NCI-H1417 (cell line): ENCODE data around the gene FHAD1.
"Not testable (repeated sequence)": the region's sequence is repeated elsewhere in the genome, so short reads cannot be mapped to it uniquely, and the experiment has no call there.

Source experiments
- DNase-seq, 3 experiments: peaks; one replicate each; lab custom pipeline; 2025; lab: John Stamatoyannopoulos, UW

FHAD1 gene

DNA sequence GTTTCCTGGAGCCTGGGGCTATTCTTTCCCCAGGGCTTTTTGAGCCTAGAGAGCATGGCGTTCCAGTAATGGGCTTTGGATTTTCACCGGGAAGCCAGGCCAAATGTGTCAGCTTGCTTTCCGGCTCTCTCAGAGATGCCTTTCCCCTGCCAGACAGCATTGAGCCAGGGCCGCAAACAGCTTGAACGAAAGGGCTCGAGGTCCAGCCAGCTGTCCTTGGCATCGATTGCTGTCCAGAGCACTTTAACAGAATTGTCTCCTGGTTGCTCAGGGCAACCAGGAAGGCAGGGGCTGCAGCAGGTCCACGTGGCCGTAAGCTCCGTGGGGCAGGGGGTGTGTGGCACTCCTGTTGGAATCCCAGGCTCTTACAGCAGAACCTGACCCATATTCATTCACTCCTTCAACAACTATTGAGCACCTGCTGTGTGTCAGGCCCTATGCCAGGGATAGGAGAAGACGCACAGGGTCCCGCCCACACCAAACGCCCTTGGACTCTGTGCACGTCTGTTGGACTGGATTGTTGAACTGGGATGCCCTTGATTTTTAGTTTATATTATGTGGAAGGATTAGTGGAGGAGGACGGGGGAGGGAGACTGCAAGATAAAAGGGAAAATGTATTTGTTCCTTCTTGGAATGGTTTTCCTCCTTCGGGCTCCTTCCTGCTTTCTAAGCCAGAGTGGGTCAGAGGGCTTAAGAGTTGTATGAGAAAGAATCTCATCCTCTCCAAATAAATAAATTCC, 123.9 kb downstream of the FHAD1 start:
- DNase-seq, result peak in 1 of 3 experiments; percentile 43

DNA sequence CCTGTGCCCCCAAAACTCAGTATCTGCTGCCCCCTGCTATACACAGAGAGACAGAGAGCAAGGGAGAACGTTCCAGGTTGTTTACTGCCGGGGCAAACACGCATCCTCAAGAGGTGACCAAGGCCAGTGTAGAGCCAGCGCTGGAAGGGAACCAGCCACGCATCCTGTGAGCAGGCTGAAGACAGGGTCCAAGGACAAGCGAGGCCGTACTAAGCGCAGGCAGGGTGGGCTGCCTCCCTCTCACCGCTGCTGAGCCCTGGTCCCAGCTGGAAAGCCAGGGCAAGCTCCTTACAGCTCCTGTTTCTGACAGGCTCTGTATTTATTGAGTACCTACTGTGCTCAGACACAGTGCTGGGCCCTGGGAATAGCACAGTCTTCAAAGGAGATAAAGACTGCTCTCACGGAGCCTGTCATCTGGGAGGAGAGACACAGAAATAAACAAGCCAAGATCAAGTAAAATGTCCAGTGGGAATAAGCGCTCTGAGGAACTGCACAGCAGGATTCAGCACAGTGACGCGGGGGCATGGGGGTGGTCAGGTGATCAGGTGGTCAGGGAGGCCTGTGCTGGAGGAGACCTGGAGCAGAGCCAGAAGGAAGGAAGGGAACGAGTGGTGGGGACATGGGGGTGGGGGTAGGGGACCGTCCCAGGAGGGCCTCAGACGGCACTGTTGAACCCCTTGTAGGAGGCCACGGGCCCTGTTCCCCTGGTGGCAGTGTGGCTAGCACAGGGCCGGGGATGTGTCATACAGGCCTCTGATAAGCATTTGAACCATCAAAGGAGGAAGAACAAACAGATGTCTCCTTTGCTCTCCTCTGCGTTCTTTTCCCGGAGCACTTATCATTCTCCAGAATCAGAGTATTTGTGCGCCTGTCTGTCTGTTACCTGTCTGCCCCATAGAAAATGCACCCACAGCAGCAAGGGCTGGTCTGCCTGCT, 124.9 kb downstream of the FHAD1 start:
- no peak for DNase-seq

DNA sequence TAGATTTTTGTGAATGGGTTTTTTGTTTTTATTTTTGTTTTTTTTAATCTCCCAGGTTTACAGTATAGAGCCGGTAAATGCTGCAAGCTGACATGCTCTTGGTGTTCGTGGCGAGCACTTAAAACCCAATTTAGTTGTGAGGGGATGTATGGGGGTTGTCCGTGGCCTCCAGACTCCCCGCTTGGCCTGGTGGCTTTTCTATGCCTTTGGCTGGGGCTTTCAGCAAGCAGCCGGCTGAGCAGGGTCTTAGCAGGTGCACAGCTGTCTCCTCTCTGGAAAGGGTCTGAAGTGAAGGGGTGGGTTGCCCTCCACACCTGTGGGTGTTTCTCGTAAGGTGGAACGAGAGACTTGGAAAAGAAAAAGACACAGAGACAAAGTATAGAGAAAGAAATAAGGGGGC, 131.7 kb downstream of the FHAD1 start:
- no peak for DNase-seq

DNA sequence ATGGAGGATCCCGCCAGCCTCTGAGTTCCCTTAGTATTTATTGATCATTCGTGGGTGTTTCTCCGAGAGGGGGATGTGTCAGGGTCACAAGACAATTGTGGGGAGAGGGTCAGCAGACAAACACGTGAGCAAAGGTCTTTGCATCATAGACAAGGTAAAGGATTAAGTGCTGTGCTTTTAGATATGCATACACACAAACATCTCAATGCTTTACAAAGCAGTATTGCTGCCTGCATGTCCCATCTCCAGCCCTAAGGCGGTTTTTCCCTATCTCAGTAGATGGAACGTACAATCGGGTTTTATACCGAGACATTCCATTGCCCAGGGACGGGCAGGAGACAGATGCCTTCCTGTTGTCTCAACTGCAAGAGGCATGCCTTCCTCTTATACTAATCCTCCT, 132.1 kb downstream of the FHAD1 start:
- not testable (repeated sequence) for DNase-seq

DNA sequence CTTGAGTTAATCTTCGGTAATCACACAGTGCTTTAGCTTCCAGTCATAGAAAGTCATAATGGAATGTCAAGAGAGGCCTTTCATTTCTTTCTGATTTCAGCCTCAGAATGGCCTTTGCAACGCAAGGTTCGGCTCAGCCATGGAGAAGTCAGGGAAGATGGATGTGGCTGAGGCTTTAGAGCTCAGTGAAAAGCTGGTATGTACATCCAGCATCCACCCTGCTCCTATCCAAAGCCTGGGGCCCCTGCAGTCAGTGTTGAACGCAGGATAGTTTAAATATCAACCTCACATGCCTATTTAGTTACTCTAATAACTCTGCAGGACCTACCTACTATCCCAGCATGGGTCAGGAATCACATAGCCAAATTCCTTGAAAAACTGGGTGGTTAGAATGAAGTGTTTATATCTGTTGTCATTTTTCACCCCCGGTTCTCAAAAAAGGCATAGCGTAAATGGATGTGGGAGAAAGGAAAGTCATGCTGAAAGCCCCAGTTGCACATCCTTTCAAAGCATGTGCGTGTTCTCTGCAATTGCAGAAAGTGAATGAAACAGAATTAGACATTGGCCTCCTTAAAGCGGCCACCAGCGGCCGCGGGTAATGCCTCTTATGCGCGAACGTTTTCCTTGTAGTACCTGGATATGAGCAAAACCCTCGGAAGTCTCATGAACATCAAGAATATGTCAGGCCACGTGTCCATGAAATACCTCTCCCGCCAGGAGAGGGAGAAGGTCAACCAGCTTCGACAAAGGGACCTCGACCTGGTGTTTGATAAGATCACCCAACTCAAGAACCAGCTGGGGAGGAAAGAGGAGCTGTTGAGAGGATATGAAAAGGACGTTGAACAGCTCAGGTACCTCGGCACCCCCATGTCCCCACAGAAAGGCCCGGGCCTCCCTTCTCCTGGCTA, 133.8 kb downstream of the FHAD1 start:
- no peak for DNase-seq

DNA sequence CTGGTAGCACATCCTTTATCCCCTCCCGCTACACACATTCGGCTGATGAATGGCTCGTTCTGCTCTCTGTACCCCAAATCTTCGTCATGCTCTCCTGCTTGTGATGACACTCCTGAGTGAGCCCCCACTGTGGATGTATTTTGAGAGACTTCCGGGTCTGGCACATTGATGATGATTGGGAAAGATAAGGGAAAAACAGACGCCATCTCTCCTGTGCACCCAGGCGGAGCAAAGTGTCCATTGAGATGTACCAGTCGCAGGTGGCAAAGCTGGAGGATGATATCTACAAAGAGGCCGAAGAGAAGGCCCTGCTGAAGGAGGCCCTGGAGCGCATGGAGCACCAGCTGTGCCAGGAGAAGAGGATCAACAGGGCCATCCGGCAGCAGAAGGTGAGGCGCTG, 134.8 kb downstream of the FHAD1 start:
- no peak for DNase-seq

DNA sequence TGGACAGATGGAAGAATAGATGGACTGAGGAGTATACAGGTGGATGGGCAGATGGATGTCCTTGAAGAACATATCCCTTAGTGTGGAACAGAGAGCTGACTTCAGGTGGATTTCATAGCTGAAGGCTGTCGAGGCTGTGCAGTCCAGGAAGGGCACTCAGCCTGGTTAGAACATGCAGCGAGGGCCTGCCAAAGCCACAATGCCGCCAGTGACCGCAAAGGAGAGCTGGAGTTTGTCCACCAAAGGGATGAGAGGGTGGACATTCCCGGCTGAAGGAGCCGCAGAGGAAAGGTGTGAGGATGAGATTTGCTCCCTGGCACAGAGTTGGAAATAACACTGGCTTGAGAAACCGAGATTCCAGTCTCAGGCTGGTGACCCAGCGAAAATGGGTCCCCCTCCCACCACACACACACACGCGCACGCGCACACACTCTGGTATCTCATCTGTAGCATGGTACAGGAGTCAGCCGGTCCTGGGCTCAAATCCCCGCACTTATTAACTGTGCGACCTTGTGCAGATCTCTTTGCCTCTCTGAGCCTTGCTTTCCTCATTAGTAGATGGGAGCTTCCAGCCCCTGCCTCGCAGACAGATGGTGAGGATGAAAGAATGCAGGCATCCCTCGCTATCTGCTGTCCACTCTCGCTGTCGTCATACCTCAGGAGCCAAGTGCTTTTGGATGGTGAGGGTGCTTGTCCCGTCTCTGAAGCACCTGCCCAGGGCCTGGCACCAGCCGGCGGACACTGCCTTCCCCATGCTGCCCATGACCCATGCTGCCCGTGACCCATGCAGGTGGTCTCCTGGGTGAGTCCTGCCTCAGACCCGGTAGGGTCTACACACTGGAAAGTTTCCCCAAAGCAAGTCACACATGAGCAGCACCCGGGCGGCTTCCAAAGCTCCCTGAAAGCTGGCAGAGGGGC, 135.8 kb downstream of the FHAD1 start:
- no peak for DNase-seq

DNA sequence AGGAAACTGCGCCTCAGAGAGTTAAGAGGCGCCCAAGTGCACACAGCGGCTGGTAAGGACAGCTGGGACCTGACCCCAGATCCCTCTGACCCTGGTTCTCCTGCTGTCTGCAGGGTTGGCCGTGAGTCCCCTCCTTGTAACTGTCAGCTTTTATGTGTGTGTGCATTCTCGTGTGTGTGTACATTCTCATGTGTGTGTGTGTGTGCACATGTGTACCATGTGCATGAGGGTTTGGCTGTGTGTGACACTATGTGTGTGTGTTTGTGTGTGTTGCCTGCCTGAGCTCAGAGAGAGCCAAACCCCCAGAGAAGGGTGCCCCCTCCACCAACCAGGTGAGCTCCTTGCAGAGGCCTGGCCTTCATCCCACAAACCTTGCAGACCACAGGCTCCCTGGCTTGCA, 136.8 kb downstream of the FHAD1 start:
- DNase-seq, result no peak

DNA sequence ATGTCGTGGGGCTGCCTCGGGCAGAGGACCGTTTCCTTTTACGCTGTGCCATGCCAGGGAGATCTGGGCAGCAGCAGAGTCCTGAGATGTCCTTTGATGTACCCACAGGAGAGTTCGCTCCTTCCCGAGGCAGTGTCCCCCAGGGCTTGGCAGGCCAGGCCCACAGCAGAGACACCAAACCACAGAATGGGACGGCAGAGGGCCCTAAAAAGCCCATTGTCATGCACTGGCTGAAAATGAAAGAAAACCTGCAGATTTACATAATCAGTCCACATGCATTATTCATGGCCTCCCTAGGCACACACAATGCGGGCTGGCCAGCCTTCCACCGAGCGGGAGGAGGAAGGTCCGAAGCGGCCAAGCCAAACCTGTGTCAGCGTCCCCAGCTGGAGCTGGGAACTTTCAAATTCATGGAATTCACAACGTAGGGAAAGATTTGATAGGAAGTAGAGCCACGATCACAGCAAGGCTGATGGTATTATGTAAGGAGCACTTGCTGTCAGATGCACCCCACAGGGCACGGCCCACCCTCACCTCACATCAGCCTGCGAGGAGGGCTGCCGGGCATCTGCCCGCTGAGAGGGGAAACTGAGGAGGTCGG, 137.4 kb downstream of the FHAD1 start:
- DNase-seq, result no peak

DNA sequence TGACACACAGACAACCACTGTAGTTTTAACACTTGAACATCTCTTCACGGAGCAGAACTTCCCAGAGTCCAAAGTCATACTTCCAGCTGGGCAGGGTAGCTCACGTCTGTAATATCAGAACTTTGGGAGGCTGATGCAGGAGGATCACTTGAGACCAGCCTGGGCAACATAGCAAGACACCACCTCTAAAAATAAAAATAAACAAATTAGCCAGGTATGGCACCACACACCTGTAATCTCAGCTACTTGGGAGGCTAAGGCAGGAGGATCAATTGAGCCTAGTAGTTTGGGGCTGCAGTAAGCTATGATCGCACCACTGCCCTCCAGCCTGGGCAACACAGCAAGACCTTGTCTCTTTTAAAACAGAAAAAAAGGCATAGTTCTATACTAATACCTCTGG, 138.4 kb downstream of the FHAD1 start:
- no peak for DNase-seq

DNA sequence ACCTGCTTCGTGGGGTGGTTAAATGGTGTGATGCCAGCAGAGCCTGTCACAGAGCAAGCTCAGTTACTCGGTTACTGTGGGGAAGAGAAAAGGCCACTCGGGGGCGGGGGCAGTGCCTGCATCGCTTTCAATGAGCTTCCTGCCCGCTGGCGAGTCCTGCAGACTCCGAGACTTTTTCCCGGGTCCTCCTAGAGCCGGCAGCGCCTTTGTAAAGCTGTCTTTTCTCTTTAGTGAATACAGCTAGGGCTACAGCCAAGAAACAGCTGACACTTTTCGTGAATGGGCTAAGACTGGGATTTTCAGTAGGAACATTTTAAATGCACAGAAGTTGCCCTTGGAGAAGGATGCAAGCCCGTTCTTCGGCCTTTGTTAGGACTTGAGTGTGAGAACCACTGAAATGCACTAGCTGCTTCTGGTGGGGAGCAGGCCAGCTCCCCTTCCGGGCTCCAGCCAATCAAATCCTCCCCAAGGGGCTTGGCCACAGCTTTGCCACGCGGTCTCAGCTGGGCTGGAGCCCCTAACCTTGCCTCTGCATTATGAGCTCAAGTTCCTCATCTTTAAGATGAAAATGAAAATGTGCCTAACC, 139.2 kb downstream of the FHAD1 start:
- DNase-seq, result no peak

DNA sequence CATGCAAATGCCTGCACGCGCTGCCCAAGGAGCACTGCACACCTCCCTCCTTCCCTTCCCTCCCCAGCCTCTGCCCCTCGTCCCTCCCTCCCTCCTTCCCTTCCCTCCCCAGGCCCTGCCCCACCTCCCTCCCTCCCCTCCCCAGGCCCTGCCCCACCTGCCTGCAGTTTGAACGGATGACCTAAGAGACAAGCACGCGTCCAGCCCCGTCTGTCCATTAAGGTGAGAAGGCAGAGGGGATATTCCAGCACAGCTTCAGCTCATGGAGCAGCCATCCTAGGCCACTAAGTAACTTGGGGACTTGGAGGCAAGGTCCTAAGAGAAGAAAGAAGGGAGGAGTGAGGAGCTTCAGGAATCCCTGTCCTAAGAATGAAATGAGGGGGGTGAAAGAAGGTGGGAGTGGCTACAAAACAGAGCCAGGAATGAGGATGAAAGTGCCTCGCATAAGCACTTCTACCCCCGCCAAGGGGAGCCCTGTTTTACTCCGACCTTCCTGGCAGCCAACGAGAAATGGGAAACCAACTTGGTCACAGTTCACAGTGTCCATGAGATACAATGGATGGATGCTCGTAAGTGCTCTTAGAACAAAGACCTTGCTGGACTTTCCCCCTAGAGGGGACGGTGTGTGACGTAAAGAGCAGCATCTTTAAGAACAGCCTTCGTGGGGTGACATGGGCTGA, 141.3 kb downstream of the FHAD1 start:
- no peak for DNase-seq

DNA sequence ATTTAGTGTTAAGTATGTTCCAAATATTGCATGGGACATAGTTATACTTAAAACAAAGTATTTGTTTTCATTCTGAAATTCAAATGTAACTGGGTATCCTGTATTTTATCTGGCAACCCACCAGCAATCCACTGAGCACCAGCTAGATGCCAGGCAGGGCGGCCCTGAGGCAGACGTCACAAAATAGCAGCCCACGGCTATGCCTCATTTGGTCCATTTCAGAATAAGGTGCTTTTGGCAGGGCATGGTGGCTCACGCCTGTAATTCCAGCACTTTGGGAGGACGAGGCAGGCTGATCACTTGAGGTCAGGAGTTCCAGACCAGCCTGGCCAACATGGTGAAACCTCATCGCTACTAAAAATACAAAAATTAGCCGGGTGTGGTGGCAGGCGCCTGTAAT, 142.8 kb downstream of the FHAD1 start:
- not testable (repeated sequence) for DNase-seq

DNA sequence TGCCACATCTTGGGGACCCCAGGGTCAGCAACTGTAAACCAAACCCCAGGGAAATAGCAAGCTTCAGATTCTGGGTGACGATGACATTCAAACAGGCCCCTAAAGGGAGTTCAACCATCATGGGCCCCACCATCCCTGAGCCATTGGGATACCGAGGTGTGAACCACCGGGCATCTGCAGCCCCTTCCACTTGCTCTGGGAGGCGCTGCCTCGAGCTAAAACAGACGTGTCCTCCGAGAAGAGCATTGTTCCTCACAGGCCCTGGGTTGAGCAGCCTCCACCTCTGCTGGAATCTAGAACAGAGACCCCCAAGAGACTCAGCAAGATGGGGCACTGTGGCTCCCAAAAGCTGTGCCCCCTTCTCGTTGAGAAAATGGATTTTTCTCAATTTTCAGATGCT, 143.6 kb downstream of the FHAD1 start:
- no peak for DNase-seq

DNA sequence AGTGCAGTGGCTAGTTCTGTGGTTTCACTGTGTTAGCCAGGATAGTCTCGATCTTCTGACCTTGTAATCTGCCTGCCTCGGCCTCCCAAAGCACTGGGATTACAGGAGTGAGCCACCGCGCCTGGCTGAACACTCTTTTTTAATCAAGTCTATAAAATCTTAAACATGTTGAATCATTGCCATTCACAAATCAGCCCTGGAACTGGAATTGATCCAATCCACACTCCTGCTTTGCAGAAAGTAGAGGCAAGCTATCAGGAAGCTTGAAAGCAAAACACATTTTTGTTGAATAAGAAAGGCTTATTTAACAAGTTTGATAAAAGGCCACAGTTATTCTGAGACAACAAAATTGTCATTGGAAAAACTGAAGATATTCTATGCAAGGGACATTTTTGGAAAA, 144.3 kb downstream of the FHAD1 start:
- no peak for DNase-seq

DNA sequence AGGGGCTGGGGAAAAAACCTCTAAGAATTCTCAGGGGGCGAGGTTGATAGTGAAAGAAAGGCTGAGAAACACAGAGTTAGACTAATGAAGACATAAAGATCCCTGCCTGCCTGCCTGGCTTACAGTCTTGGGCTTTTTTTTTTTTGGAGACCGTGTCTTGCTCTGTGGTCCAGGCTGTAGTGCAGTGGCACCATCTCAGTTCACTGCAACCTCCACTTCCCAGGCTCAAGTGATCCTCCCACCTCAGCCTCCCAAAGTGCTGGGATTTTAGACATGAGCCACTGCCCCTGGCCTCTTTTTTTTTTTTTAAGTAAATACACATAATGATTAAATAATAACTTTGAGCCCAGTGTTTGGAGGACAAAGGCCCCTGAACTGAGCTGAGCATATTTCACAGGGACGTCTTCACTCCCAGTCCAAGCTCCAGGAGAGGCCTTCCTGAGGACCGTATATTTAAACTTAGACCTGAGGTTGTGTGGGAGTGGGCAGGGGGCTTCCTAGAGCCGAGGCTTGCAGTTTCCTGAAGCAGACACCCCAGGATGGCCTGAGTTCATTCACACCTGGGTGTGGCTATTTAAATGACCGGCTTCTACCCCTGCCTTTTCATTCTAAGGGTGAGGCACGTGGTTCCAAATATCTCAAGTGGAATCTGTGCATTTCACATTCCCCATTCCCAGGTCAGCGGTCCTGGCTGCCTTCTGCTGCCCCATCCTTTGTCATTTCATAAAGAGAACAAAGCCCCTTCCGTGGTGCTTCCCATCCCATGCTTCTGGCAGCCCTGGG, 146.6 kb downstream of the FHAD1 start:
- DNase-seq, result no peak

DNA sequence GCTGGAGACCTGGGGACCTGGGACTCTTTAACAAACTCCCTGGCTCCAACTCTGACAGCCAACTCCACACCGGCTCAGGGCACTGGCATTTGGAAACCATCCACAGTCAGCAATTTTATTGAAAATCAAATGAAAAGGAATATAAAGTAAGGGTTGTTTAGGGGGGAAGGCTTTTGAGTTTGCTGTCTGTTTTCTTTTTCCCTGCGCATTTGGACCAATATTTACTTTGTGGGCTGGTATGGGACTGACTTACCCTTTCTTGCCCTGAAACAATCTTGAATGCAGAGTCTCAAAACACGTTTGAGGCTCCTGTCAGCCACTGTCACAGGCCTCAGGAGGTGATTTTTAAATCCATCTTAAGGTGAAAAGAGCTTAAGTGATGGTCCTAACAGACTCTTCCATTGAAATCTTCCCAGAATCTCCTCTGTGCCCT, 147.3 kb downstream of the FHAD1 start:
- no peak for DNase-seq

DNA sequence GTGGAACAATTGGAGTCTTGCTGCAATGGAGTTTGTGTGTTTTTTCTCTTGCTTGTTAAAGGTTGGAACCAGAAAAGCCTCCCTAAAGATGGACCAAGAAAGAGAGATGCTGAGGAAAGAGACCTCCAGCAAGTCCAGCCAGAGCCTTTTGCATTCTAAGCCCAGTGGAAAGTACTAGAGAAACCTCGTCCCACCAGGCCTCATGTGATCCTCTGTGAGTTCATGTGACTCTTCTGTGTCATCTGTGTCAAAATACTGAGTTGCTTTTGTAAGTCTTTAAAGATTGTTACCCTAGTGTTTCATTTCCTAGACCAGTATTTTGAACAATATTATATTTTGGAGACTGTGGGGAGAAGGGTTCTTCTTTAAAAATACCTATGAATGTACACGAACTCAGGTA, 150.2 kb downstream of the FHAD1 start:
- DNase-seq, result no peak

DNA sequence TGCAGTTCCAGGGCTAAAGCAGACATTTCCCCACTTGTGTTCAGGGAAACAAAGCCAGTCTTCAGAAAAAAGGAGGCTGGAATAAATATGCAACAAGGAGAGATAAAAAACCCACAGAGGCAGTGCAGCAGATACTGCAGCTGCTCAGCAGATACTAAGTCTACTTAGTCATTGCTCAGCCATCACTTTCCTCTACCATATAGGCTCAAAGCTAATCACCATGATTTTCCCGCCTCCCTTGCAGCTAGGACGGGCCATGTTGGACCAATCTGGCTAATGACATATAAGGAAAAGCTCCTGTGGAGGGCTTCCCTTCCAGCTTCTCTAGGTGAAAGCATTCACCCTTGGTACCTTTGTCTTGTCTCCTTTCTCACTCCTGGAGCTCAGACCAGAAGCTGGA, 152.7 kb downstream of the FHAD1 start:
- DNase-seq, result no peak
